OCI-LY7 (cell line): ENCODE data around the gene NALCN.

Experiments
- EZH2phosphoT487 ChIP-seq: fragments of 200-600 bp; sonication (generic); IDR thresholded peaks from 2 replicates; pipeline ENCODE4 v1.6.1; 2018; ENCODE audit warnings: low read depth, borderline replicate concordance, mild to moderate bottlenecking, mixed run types, antibody characterized with exemption, low read length, moderate library complexity, mixed read lengths
- TF ChIP-seq, protein P1 (sequence below): fragments of 200-600 bp; sonication (generic); conservative IDR thresholded peaks from 2 replicates; pipeline ENCODE4 v1.5.1; 2014; ENCODE audit warnings: mild to moderate bottlenecking, antibody characterized with exemption, low read length, moderate library complexity, mixed read lengths

DNA sequence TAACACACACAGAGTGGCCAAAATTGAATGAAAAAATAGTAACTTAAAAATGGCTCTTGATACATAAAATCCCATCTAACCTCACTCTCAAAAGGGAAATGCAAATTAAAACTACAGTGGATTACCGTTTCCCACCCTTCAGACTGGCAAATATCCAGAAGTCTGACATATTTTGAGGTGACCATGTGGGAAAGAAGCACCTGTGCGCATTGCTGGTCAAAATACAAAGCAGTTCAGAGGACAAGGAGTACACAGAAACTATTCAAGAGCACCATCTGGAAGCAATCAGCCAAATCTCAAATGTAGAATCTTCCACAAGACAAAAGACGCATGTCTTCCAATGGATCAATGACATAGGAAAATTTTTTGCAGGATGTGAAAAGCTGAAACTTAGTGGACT lies 23.2 kb downstream of the NALCN start:
- TF ChIP-seq, protein P1, sequence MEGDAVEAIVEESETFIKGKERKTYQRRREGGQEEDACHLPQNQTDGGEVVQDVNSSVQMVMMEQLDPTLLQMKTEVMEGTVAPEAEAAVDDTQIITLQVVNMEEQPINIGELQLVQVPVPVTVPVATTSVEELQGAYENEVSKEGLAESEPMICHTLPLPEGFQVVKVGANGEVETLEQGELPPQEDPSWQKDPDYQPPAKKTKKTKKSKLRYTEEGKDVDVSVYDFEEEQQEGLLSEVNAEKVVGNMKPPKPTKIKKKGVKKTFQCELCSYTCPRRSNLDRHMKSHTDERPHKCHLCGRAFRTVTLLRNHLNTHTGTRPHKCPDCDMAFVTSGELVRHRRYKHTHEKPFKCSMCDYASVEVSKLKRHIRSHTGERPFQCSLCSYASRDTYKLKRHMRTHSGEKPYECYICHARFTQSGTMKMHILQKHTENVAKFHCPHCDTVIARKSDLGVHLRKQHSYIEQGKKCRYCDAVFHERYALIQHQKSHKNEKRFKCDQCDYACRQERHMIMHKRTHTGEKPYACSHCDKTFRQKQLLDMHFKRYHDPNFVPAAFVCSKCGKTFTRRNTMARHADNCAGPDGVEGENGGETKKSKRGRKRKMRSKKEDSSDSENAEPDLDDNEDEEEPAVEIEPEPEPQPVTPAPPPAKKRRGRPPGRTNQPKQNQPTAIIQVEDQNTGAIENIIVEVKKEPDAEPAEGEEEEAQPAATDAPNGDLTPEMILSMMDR: no peak
- TF ChIP-seq EZH2phosphoT487: no peak
